Transverse colon (tissue), 4 donors: ENCODE results near the gene GMDS.

Experiments used
- CTCF ChIP-seq, 5 experiments: fragments of 200-600 bp in 3 of 5; fragments of 450-650 bp in 2 of 5; sonication (generic) in 3 of 5; IDR thresholded peaks; 1 replicate in 2 of 5; 2 replicates in 3 of 5; pipeline ENCODE4 v1.5.1; 2016 to 2017; ENCODE audit warnings: antibody characterized with exemption in 5 of 5, inconsistent platforms in 3 of 5, mild to moderate bottlenecking in 2 of 5, moderate library complexity in 1 of 5
- POLR2A ChIP-seq: fragments of 450-650 bp; IDR thresholded peaks from one replicate; pipeline ENCODE4 v1.6.1; 2016; ENCODE audit warnings: antibody characterized with exemption, mild to moderate bottlenecking, moderate library complexity
- POLR2AphosphoS5 ChIP-seq, 3 donors: sonication (generic); formaldehyde crosslinking; IDR thresholded peaks; one replicate each; pipeline ENCODE4 v1.6.1; 2016; ENCODE audit warnings: antibody characterized with exemption in 3 of 3

GRCh38 chr6:1621070-1621701 lies 624.2 kb downstream of the GMDS start:
- TF ChIP-seq POLR2AphosphoS5 (IDR thresholded peaks at IDR 0.05): no peak
- TF ChIP-seq POLR2A: no peak
- TF ChIP-seq CTCF (IDR thresholded peaks at IDR 0.05): no peak
